ENCODE results near the gene NCK1.

Gene NCK1

DNA sequence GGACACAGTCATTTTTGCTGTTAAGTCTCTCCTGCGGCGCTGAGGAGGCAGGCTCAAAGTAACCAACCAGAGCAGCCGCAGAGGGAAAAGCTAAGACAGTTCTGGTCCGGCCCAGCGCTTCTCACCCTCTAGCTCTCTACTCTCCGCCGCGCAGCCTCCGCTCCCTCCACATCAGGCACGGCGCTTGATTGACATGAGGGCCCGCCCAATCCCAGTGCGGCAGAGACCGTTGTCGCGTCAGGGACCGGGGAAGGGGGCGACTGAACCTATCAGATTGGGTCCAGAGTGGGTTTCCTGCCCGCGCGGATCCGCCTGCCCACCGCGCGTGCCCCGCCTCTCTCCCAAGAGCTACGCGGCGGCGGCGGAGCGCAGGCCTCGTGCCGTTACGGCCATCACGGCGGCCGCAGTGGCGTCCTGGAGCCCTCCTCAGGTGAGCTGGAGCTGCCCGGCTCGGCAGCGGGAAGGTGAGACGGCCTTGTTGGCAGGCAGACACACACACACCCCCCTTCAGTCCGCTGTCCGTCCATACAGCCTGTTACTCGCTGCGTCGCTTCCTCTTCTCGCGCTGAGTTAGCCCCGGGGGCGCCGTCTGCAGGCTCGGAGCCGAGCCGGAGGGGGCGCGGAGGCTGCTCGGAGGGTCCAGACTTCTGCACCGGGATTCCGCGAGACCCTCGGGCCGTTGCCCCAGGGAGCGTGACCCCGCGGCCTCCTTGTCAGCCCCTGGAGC is at the start of gene NCK1:
Gene NCK1 (plus strand): TSS at position 319 of the 727 bp plus-strand sequence. CDS start 65,794 bp downstream, outside the sequence.
- peak; percentile 98 for DNase-seq

DNA sequence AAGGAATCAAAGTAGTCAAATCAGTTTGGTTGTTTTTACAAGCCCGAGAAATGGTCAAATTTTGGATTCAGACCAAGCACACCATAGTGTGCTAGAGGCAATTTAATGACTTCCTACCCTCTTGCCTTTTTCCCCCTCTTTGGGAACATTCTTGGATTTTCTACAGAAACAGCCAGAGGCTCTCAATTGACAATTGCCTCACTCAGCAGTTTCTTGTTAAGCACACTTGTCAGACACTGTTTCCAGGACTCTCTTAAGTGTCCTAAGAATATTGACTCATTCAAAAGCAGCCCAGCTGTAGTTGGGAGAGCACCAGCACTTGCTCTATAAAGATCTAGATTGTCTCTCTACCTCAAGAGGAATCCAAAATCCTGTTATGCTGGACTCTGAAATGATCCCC is 44.6 kb upstream of the NCK1 start:
- DNase-seq, result peak; percentile 15

DNA sequence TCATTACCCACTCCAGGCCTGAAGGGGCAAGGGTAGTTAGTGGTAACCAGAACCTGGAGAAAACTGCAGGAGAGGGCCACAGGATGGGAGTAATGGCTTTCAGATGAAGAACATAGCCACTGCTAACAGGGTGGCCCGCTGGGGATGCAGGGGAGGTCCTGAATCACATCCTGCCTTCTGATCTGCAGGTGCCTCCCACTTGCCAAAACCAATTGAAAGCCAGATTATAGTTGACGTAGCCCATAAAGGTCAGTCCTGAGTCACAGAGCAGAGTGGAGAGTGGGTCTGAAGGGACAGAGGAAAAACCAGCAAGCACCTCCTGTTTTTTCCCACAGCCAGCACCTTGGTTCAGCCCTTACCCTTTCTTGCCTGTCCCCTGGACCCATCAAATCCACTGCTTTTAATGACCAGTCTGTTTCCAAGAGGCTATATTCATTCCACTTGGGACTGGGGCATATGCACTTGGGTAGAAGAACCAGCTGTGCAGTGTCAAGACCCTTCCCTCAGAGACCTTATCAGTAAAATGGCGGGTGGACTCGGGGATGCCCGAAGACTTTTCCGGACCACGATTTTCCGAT is 43.7 kb upstream of the NCK1 start:
- DNase-seq, result peak; percentile 41

DNA sequence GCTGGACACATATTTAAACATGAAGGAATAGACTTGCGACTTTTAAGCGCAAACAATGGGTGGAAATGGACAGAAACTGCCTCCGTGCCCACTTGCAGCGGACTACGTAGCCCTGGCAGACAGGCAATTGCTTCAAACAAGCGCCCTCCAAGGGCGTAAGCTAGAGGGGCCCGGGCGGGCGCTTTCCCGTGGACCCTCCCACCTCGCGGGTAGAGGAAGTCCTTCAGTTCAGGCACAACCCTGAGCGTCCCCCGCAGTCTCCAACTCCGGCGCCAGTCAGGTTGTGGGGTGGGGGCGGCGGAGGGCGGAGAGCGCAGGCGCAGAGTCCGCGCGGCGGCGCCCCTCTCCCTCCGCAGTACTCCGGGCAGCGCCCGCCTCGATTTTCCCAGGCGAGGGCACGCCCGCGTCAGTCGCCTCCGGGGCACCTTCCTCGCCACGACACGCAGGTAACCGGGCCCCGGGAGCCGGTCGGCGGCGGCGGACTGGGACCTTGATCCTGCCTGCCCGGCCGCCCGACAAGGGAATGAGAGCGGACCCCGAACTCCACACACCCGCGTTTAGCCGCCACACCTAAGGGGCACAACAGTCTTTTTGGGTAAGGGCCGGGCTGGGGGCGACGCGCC is 43.1 kb upstream of the NCK1 start, which contains the start of gene SLC35G2:
Gene SLC35G2 (plus strand): TSS at position 358 of the 623 bp plus-strand sequence. CDS start 35,335 bp downstream, outside the sequence.
- DNase-seq, result peak; percentile 68

DNA sequence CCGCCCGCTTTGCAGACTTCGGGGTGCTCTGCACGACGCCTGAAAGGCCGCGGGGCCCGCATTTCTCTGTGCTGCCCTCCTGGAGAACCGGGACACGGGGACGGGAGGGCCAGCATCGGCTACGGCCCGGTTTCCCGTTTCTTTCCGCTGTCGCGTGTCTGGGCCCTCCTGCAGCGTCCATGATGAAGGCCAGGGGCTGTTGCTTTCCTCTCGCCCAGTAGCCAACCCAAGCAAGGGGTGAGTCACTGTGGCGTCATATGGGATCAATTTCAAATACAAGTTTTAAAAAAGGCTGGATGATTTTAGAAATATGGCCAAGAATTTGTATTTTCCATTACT is 42.6 kb upstream of the NCK1 start:
- peak; percentile 33 for DNase-seq

DNA sequence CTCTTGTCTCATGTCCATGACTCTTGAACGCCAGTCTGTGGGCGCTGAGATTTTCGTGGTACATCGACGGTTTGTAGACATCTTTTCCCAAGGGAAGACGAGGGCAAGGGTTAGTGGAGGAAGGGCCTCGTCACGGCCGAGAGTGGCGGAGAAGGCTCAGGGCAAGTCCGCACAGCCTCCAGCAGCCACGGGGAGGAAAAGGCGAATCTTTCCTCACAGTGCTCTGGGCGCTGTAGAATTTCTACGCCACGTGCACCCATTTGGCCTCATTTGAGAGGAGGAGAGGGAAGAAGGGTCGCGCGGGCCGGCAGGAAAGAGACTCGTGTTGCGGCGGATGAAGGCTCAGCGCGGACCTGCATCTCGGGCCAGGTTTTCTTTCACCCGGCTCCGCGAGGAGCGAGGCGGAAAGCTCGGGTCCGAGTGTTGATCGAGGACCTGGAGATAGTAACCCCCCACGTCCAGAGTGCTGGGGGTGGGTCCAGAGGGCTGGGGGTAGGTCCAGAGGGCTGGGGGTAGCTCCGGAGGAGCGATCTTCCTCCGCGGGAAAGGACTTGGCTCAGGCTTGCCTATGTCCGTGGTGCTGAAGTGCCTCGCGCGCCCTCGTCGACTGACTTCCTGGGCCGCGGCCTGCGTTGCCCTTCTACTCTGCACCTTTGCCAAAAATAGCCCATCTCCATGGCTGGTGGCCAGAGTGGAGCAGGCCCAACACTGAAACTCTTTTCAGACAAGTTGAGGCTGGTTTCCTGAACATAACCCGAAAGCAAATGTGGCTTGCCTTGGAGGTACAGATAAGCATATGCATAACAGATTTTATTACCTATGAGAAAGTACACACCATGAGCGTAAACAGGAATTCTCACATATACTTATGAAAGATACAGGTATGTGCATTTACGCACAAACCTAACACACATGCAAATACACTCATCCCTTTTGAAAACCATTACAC is 42.0 kb upstream of the NCK1 start:
- no peak for DNase-seq

DNA sequence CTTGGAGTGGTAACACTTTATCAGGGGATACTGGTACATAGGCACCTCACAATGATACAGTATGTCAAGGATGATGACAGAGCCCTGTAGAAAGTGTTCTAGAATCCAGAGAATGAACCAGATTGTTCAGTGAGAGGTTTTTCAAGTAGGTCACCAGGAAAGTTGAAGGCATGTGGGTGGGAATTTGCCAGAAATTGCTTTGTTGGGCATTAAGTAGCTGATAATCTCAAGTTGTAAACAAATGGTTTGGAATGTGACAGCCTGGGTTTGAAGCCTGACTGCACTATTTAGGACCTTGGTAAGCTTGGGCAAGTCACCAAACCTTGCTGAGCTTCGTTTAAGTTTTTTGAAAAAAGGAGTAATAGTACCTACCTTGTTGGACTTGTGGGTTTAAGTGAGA is 30.5 kb upstream of the NCK1 start:
- no peak for DNase-seq

DNA sequence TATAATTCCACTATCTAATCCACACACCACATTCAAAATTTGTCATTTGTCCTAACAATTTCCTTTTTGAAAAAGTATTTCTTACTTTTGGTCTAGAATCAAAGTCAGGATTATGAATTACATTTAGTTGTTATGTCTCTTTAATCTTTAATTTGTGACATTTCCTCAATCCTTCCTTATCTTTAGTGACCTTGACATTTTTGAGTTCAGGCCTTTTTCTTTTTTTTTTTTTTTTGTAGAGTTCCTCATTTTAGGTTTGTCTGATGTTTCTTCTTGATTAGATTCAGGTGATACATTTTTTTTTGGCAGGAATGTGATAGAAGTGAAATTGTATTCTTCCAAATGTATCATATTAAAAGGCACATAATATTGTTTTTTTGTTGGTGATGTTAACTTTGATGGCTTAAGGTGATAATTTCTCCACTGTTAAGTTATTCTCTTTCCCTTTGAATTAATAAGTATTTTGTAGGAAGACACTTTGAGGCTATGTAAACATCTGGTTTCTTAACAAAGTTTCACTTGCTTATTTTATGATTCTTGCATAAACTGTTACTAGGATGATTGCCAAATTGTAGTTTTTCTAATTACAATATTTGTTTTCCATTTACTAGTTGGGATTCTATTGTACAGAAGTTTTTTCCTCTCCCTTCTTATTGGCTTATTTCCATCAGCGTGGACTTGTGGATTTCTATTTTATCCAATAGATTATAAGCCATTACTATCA is 26.8 kb upstream of the NCK1 start:
- peak; percentile 54 for DNase-seq

DNA sequence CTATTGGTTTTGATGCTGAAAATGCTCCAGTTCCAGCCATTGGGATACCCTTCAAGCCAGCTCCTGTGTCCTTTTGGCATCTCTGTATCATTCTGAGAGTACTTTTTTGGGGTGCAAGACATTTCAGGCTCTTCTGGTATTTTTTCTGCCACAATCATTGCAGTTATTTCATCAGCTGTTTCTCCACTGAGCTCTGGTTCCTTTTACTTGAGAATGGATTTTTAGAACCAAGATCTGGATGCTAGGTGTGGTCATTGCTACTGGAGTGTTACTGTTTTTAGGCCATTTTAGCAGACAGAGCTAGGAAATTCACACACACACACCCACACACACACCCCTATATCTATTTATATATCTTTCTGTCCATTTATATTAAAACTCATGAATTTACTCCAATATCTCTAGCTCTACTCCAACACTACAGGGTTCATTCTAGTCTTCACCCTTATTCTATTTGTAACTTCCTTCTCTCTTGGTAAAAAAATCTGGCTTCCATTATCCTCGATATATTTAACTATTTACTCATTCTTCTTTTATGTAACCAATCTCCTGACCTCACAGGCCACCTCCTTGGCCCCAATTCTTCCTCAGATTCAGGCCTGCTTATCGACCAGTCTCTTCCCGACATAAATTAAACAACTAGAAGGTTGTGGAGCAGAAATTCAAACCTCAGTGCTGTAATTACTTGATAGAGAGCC is 26.0 kb upstream of the NCK1 start:
- DNase-seq, result peak; percentile 27

DNA sequence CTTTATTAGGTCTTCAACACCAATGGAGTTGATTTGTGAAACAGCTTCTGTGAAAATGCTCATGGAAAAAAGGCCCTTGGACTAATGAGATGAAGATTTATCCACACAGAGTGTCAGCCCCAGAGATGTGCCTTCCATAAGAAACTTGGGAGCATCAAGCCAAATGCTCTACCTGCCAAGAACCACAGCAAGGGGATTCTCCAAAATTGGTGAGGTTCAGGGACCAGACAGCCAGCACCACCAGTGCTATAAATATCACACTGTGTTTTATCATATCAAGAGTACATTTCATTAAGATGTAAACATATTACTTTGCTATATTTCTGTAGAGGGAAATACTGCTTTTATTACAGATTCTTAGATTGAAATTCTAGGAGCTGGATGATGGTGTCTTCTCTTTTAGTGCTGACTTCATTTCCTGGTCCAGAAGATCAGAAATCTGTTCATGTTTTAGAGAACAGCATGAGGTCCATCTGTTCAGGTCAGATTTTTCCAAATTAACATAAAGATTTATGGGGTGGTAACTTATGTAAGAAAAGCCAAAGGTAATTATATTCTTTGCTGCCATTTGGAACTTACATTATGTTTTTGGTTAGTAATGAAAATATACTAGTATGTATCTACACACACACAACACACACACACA is 25.4 kb upstream of the NCK1 start:
- no peak for DNase-seq

DNA sequence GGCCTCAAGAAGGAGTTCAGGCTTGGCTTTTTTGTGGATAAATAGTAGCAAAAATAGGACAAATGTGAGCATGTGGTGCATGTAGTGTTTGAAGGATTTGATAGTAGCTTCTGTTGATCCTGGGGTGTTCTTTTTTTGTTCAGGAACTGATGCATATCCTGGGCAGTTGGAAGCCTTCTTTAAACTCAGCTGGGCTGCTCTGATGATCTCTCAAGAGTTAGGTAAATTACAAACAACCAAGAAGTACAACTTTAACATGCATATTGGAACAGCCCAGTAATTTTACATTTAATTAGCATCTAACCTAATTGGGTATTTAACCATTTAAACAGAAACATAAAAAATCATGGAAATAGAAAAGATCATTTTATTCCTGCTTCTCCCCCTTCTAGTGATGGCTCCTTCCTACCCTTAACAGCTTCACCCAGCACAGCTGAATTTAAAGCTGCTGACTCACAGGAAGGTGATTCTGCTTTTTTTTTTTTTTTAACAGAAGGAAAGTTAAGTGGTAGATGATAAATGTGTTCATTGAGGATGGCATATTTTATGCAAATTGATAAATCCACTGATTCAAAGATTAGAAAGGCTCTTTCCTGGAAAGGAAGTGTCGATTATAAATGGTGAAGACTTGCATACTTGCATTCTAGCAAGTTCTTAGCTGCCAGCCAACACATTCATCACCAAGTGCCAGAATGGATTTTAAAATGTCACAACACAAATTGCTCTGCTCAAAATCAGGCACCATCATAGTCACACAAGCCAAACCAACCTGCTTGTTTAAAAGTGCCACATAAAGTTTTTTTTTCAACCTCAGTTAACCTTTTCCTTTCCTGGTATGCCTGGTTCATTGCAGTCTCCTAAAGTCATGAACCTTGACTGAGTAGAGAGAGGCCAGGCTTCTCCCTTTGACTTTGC is 23.1 kb upstream of the NCK1 start:
- peak; percentile 78 for DNase-seq

DNA sequence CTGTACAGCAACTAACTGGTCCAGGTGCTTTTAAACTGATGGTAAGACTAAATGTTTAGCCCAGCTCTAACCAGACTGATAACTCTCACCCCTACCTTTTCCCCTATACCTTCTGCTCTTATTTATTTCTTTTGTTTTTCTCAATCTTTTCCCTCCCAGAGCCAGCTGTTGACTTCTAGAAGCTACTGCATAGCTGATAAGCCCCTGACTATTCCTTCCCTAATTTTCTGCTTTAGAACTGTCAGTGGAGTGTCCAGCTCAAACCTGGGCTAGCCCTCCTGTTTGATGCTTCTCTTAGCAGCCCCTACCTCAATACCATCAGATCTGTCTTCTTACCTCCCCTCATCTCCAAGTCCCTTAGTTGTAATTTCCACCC is 22.5 kb upstream of the NCK1 start:
- DNase-seq, result peak; percentile 61

DNA sequence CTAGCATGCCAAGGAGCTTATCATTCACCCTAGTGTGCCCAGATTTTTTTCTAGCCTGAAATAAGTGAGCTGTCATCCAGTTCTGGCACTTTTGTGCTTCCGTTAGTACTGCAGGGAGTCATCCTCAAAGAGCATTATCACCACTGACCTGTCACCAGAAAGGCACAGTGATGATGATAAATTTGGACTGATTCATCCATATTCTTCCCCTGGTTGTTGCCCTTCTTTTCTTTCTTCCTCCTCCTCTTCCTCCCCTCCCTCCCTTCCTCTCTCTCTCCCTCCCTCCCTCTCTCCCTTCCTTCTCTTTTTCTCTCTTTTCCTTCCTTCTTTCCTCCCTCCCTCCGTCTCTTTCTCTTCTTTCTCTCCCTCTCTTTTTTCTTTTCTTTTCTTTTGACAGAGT is 21.8 kb upstream of the NCK1 start:
- DNase-seq, result peak; percentile 26

DNA sequence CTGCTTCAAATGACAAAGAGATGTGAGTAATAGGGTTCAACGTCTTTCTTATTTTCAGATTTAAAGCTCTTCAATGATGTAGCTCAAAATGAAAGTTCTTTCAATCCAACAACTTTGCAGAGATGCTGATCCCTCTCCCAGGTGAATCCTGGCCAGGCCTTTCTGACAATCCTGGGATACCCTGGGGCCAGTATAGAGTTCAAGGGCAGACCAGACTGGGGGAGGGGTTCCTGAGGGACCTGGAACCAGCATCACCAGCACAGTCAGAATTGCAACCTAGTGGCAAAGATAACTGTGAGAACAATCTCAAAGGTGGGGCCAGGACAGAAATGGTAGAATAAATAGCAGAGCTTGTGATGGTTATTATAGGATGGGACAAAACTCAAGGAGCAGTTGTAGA is 19.7 kb upstream of the NCK1 start:
- DNase-seq, result no peak

DNA sequence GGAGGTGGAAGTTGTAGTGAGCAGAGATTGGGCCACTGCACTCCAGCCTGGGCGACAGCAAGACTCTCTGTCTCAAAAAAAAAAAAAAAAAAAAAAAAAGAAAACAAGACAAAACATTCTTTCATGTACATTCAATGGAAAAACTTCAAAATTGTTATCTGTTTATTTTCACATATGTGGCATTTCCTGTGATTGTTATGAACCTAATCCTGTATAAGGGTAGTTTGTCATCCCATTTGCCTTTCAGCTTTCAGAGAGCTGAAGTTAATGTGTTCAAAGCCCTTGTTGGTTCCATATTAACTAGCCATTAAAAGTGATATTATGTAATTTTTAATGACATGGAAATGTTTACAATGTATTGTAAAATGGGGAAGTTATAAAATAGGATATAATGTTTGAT is 17.3 kb upstream of the NCK1 start:
- no peak for DNase-seq

DNA sequence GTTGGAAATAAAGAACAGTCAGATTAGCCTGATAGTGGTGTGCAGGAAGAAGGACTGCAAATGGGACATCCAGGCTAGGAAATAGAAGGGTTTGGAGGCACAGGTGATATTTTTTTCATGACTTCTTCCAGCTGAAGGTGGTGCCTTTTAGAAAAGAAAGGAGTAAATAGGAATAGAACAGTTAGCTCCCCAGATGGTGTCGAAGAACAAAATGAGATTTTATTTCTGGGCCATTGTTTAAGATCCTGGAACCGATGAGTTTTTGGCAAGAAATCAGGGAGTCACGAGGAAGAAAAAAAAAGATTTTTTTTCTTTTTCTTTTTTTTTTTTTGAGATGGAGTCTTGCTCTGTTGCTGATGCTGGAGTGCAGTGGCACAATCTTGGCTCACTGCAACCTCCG is 9.8 kb upstream of the NCK1 start:
- no peak for DNase-seq

DNA sequence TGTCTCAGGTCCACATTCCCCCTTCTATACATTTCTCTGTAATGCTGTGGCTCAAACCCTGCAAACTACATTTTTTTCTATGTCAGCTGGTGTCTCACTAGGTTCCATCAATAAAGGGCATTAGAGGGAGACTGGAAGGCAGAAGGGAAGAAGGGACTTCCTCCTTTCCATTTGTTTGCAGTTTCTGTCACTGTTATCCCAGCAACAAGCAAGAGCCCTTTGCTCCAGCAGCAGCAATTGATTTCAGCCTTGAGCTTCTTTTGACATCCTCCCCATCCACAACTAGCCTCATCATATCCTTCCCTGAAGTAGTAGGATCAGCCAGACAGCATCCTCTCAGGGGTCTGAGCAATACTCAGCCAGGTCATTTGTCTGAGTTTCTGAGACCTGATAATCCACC is 5.3 kb upstream of the NCK1 start:
- DNase-seq, result peak; percentile 43

DNA sequence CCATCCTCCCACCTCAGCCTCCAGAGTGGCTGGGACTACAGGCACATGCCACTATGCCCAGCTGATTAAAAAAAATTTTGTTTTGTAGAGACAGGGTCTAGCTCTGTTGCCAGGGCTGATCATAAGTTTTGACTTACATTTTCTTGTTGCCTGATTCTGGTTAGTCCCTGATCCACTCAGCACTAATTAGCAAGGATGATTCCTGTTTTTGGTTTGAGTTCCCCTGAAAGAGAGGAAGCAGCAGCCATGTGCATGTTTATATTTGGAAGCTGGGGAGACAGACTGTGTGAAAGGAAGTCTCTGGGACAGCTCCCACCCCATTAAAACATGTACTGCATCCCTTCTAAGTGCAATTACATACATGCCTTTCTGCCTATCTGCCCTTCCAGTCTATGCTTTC is 3.6 kb upstream of the NCK1 start:
- peak; percentile 31 for DNase-seq

DNA sequence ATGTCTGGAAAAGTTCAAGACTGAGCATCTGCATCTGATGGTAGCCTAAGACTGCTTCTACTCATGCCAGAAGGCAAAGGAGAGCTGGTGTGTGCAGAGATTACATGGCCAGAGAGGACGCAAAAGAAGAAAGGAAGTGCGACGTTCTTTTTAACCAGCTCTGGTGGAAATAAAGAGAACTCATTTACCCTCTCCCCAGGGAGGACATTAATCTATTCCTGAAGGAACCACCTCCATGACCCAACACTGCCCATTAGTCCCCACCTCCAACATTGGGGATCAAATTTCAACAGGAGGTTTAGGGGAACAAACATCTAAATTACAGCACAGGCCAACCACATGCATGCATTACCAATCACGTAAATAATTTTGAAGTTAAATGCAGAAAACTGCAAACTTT is 1.5 kb upstream of the NCK1 start:
- DNase-seq, result no peak

DNA sequence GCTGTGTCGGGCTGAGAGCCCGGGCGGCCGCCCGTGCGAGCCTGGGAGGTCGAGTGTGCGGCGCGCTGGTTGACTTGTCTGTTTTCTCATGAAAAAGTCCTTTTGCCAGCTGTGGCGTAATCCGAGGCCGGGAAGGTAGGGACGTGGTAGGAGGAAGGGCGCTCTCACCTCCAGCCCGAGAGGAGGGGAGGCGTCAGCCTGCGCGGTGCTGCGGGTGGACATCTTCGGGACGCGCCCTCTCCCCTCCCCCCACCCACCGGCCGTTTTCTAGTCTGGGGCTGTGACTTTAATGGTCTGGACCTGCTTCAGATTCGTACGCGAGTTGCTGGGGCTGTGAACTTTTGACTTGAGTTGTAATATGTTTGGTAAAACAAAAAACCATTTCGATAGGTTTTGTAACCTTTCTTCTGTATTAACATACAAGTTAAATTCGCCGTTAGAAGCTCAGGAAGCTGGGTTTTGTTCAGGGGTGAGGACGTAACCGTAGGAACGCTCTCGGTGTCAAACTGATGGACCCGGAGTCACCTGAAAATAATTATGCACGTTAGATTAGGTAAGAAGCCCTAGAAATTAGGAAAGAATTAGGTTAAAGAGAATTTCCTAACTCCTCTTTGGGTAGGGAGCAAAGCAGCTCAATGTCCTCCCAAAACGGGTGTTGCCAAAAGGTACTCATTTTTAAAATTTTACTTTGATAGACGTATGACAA is 762 bp downstream of the NCK1 start:
- peak; percentile 74 for DNase-seq
